Body of pancreas (tissue), 4 donors: Measurements from ENCODE around the gene WNT11.

Source experiments
- CTCF ChIP-seq, 7 experiments: fragments of 450-650 bp in 4 of 7; fragments of 200-600 bp in 3 of 7; sonication (generic) in 3 of 7; IDR thresholded peaks; one replicate each; pipeline ENCODE4 v1.5.1; 2016 to 2019; ENCODE audit warnings: antibody characterized with exemption in 7 of 7
- POLR2A ChIP-seq, 3 donors: fragments of 450-650 bp; IDR thresholded peaks; one replicate each; pipeline ENCODE4 v1.6.1; 2016; ENCODE audit warnings: antibody characterized with exemption in 3 of 3, mild to moderate bottlenecking in 2 of 3

GRCh38 chr11:76166314-76166713, 40.0 kb downstream of the WNT11 start:
- TF ChIP-seq CTCF (IDR thresholded peaks at IDR 0.05) (no peak), POLR2A (IDR thresholded peaks at IDR 0.05) (no peak)
